Type B pancreatic cell (in vitro differentiated cells): ENCODE measurements around the gene SLC1A4. TPM values are rescaled to one million over a fixed set of nuclear protein-coding genes. Genes with fewer than 3 reads are reported as not detected.
A peak's percentile ranks its signal among the peaks of the same experiment; 100 is the strongest.

ENCODE experiments used
- DNase-seq: peaks from one replicate; pipeline ENCODE4 v3.0.0; 2021; ENCODE audit warnings: mixed read lengths; ENCODE audit not compliant: unreplicated experiment; ENCODE audit errors: extremely low spot score
- H3K27ac Mint-ChIP-seq: 2 replicates; pipeline ENCODE4 v1.8.0; 2021; ENCODE audit warnings: mild to moderate bottlenecking, mixed read lengths
- H3K27me3 Mint-ChIP-seq: 2 replicates; pipeline ENCODE4 v1.8.0; 2021; ENCODE audit warnings: mixed read lengths
- H3K36me3 Mint-ChIP-seq: 2 replicates; pipeline ENCODE4 v1.8.0; 2021; ENCODE audit warnings: mixed read lengths
- H3K4me1 Mint-ChIP-seq: one replicate; pipeline ENCODE4 v1.8.0; 2021; ENCODE audit warnings: mixed read lengths; ENCODE audit not compliant: unreplicated experiment
- H3K4me3 Mint-ChIP-seq: 2 replicates; pipeline ENCODE4 v1.8.0; 2021; ENCODE audit warnings: mild to moderate bottlenecking, mixed read lengths
- H3K9me3 Mint-ChIP-seq: 2 replicates; pipeline ENCODE4 v1.8.0; 2021; ENCODE audit warnings: mixed read lengths
- total RNA-seq: library from RNA; stranded (reverse); gene quantifications from 2 replicates; pipeline ENCODE4 v1.2.1, GENCODE V29; 2021; ENCODE audit warnings: low replicate concordance
- TF ChIP-seq, protein P1 (sequence below): fragments of 200-600 bp; sonication (generic); conservative IDR thresholded peaks from 2 replicates; pipeline ENCODE4 v1.5.0; 2021; ENCODE audit warnings: antibody characterized with exemption, mild to moderate bottlenecking

SLC1A4 gene
- total RNA-seq, 1 donor from 2014 or later: 13.1 TPM

DNA sequence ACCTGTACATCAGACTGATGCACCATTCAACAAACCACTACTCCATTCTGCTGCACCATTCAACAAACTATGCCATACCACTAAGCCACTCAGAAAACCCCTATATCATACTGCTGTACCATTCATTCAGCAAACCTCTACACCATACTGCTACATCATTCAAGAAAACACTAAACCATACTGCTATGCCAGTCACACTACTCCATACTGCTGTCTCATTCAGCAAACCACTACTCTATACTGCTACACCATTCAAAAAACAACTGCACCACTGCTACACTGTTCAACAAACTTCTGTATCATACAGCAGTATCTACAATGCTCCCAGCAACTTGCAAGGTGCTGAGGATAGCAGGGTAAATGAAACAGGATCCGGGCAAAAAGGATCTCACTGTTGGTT, 12.9 kb upstream of the SLC1A4 start:
- Mint-ChIP-seq H3K27ac (no peak overlapping the region), H3K27me3 (peaks cover 3% of the 10 kb centered on the region), H3K4me3 (no peak overlapping the region), H3K36me3 (no peaks in the 10 kb centered on the region), H3K9me3 (no peaks in the 10 kb centered on the region), H3K4me1 (peaks cover 9% of the 10 kb centered on the region)
- TF ChIP-seq, protein P1, sequence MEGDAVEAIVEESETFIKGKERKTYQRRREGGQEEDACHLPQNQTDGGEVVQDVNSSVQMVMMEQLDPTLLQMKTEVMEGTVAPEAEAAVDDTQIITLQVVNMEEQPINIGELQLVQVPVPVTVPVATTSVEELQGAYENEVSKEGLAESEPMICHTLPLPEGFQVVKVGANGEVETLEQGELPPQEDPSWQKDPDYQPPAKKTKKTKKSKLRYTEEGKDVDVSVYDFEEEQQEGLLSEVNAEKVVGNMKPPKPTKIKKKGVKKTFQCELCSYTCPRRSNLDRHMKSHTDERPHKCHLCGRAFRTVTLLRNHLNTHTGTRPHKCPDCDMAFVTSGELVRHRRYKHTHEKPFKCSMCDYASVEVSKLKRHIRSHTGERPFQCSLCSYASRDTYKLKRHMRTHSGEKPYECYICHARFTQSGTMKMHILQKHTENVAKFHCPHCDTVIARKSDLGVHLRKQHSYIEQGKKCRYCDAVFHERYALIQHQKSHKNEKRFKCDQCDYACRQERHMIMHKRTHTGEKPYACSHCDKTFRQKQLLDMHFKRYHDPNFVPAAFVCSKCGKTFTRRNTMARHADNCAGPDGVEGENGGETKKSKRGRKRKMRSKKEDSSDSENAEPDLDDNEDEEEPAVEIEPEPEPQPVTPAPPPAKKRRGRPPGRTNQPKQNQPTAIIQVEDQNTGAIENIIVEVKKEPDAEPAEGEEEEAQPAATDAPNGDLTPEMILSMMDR: no peak
- DNase-seq: no peak

DNA sequence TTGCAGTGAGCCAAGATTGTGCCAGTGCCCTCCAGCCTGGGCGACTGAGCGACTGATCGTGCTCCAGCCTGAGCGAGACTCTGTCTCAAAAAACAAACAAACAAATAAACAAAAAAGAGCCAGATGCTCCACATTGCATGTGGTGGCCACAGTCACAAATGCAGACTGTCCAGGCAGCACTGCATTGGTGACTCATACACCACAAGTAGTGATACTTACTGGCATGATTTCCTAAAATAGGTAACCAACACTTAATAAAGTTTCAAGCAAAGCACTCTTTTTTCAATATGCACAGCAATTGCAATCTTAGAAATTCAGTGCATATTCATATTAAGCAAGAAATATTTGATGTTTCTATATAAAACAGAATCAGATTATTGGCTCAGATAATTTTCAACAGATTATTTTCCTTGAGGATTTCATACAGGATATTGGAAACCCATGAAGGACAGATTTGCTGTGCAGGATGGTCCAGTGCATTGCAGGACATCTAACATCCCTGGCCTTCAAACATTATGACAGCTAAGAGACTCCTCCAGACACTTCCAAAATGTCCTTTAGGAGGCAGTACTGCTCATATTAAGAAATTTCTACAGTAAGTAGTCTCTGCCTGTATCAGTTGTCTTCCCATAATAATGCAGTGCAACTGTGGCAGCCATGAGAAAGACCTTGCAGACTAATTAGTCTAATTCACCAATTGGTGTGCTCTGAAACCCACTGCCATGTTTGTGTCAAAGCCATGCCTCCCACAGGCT, 10.5 kb upstream of the SLC1A4 start:
- no peak overlapping the region for H3K27ac Mint-ChIP-seq
- H3K4me1 Mint-ChIP-seq: peaks cover 9% of the 10 kb centered on the region
- H3K9me3 Mint-ChIP-seq: no peaks in the 10 kb centered on the region
- TF ChIP-seq, protein P1: peak; percentile 35
- no peak overlapping the region for H3K4me3 Mint-ChIP-seq
- no peaks in the 10 kb centered on the region for H3K36me3 Mint-ChIP-seq
- peaks cover 3% of the 10 kb centered on the region for H3K27me3 Mint-ChIP-seq
- DNase-seq: no peak

DNA sequence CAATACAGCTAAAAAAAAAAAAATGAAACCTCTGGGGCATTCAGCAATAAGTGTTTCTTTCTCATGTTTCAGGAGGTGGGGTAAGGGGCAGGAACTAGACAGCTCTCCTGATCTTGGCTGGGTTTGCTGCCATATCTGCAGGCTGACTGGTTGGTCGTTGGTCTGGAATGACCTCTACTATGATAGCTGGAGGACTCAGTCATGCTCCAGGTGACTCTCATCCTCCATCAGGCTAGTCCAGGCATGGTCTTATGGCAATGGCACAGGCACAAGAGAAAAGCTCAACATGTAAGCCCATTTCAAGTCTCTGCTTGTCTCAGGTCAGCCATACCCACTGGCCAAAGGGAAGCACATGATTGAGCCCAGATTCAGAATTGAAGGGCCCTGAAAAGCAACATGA, 9.5 kb upstream of the SLC1A4 start:
- TF ChIP-seq, protein P1: no peak
- Mint-ChIP-seq H3K27me3 (peaks cover 3% of the 10 kb centered on the region), H3K4me3 (no peak overlapping the region), H3K4me1 (peaks cover 9% of the 10 kb centered on the region), H3K27ac (no peak overlapping the region), H3K36me3 (no peaks in the 10 kb centered on the region), H3K9me3 (no peaks in the 10 kb centered on the region)
- no peak for DNase-seq

DNA sequence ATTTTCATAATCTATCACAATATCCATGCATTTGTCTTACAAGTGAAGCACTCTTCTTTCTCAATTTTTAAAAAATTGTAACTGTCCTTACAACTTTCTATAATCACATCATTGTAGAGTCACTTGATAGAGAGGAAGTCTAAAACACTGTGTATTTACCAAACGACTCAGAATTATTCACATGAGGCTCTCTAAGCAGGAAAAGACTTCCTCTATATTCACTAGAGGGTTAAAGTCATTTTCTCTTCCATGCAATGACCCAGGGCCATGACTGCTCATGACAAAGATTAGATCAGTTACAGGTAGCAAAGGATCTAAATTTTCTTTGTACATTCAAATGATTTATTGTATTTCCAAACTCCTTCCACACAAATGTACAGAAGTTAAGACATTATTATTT, 9.0 kb upstream of the SLC1A4 start:
- no peaks in the 10 kb centered on the region for H3K9me3 Mint-ChIP-seq
- no peak overlapping the region for H3K4me3 Mint-ChIP-seq
- H3K27ac Mint-ChIP-seq: peak overlapping the region; percentile 45
- H3K36me3 Mint-ChIP-seq: no peaks in the 10 kb centered on the region
- no peak for DNase-seq
- H3K27me3 Mint-ChIP-seq: peaks cover 3% of the 10 kb centered on the region
- H3K4me1 Mint-ChIP-seq: peaks cover 6% of the 10 kb centered on the region
- TF ChIP-seq, protein P1: no peak

DNA sequence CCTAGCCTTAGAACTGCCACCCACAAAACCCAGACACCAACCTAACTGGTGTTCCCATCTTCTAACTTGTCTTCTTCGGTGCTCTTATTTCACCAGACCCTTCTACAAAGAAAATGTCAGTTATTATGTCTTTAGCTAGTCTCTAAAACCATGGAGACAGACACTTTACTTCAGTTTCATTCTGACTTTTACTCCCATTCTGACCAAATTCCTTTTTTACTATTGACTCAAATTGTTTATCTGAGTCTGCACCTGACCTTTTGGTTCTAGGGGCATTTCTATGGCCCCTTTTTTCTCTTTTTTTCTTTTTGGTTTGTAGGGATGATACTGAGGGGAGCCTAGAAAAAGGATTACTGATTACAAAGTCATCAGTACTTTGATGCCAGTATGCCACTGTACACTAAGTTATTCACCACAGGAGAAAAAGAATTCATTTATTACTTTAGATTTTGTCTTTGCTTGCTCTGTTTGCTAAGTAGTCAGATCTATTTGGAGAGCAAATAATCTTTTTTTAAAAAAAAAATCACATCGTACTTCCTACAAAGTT, 6.8 kb upstream of the SLC1A4 start:
- TF ChIP-seq, protein P1: no peak

More for the DNA sequence above, 6.8 kb upstream of the SLC1A4 start:
- H3K27ac Mint-ChIP-seq: no peak overlapping the region
- no peaks in the 10 kb centered on the region for H3K36me3 Mint-ChIP-seq
- peaks cover 15% of the 10 kb centered on the region for H3K4me1 Mint-ChIP-seq
- no peaks in the 10 kb centered on the region for H3K9me3 Mint-ChIP-seq
- H3K27me3 Mint-ChIP-seq: no peaks in the 10 kb centered on the region
- no peak for DNase-seq
- H3K4me3 Mint-ChIP-seq: no peak overlapping the region
